SU-DHL-6 (cell line): ENCODE data around the gene NBPF14.
"Not testable (repeated sequence)": the region's sequence is repeated elsewhere in the genome, so short reads cannot be mapped to it uniquely, and the experiment has no call there.

Experiments used
- EZH2phosphoT487 ChIP-seq: fragments of 200-600 bp; sonication (generic), shearing (Covaris generic); conservative IDR thresholded peaks from 2 replicates; pipeline ENCODE4 v1.6.1; 2018; ENCODE audit warnings: mild to moderate bottlenecking, antibody characterized with exemption, low read length, moderate library complexity, mixed read lengths
- TF ChIP-seq, protein P1 (sequence below): fragments of 200-600 bp; sonication (generic); IDR thresholded peaks from one replicate; pipeline ENCODE4 v1.5.1; 2017; ENCODE audit warnings: antibody characterized with exemption, mild to moderate bottlenecking, low read length, moderate library complexity; ENCODE audit not compliant: insufficient read depth, poor library complexity, severe bottlenecking

- TF ChIP-seq, protein P1, sequence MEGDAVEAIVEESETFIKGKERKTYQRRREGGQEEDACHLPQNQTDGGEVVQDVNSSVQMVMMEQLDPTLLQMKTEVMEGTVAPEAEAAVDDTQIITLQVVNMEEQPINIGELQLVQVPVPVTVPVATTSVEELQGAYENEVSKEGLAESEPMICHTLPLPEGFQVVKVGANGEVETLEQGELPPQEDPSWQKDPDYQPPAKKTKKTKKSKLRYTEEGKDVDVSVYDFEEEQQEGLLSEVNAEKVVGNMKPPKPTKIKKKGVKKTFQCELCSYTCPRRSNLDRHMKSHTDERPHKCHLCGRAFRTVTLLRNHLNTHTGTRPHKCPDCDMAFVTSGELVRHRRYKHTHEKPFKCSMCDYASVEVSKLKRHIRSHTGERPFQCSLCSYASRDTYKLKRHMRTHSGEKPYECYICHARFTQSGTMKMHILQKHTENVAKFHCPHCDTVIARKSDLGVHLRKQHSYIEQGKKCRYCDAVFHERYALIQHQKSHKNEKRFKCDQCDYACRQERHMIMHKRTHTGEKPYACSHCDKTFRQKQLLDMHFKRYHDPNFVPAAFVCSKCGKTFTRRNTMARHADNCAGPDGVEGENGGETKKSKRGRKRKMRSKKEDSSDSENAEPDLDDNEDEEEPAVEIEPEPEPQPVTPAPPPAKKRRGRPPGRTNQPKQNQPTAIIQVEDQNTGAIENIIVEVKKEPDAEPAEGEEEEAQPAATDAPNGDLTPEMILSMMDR = not testable (repeated sequence)
- TF ChIP-seq EZH2phosphoT487 = not testable (repeated sequence)
These were observed 22.4 kb upstream of the NBPF14 start for GRCh38 chr1:148618216-148618615.
